MCF 10A (cell line): ENCODE data around the gene ITGA3. TPM values are rescaled to one million over a fixed set of nuclear protein-coding genes. Genes with fewer than 3 reads are reported as not detected.
A peak's percentile ranks its signal among the peaks of the same experiment; 100 is the strongest.

ENCODE experiments used
- BruUV-seq: library from RNA; stranded (reverse); fragments of 400-500 nt; replicated peaks from 2 replicates; lab custom pipeline; 2021; lab: Mats Ljungman, UMichigan
- CTCF ChIA-PET: fragments of 300-600 bp; sonication (Branson Sonifier 250); formaldehyde crosslinking; extraction: SDS; loops from one replicate; lab custom pipeline; 2021; ENCODE audit warnings: antibody characterized with exemption, inconsistent platforms; lab: Yijun Ruan, JAX
- POLR2A ChIA-PET: fragments of 300-600, 350-650 bp; sonication (Branson Sonifier 250); formaldehyde crosslinking; extraction: SDS; loops from one replicate; lab custom pipeline; 2020; ENCODE audit warnings: antibody characterized with exemption, inconsistent platforms; lab: Yijun Ruan, JAX
- DNase-seq: peaks from one replicate; pipeline ENCODE4 v3.0.0-alpha.2; 2018; ENCODE audit not compliant: unreplicated experiment
- H3K27ac Mint-ChIP-seq: one replicate; pipeline ENCODE4 v1.8.0; 2022; ENCODE audit warnings: mild to moderate bottlenecking, low read depth, mixed read lengths; ENCODE audit not compliant: unreplicated experiment
- H3K27me3 Mint-ChIP-seq: one replicate; pipeline ENCODE4 v1.8.0; 2022; ENCODE audit warnings: mixed read lengths; ENCODE audit not compliant: insufficient read depth, unreplicated experiment
- H3K36me3 Mint-ChIP-seq: one replicate; pipeline ENCODE4 v1.8.0; 2022; ENCODE audit warnings: mild to moderate bottlenecking, moderate library complexity, mixed read lengths; ENCODE audit not compliant: insufficient read depth, unreplicated experiment
- H3K4me1 Mint-ChIP-seq: one replicate; pipeline ENCODE4 v1.8.0; 2022; ENCODE audit warnings: mixed read lengths; ENCODE audit not compliant: insufficient read depth, unreplicated experiment
- H3K4me3 Mint-ChIP-seq: one replicate; pipeline ENCODE4 v1.8.0; 2022; ENCODE audit warnings: mild to moderate bottlenecking, moderate library complexity, mixed read lengths; ENCODE audit not compliant: unreplicated experiment
- H3K9me3 Mint-ChIP-seq: one replicate; pipeline ENCODE4 v1.8.0; 2022; ENCODE audit warnings: mixed read lengths; ENCODE audit not compliant: unreplicated experiment
- intact Hi-C: fragments of 100-400 bp; cut with micrococcal nuclease; formaldehyde crosslinking; loops from 2 replicates; pipeline ENCODE4 v1.14.1; 2022
- total RNA-seq: library from RNA; stranded (reverse); gene quantifications from 2 replicates; pipeline ENCODE4 v1.2.3, GENCODE V29; 2022
- TF ChIP-seq, protein P1 (sequence below): fragments of 200-600 bp; IDR thresholded peaks from one replicate; pipeline ENCODE4 v1.8.0; 2022; ENCODE audit warnings: antibody characterized with exemption, mild to moderate bottlenecking; ENCODE audit not compliant: unreplicated experiment

ITGA3 gene
- total RNA-seq, 1 experiment from 2014 or later, result 588 TPM

GRCh38 chr17:50056217-50056960 lies 479 bp downstream of the ITGA3 start:
- CTCF ChIA-PET, result interaction anchor here (0.6 to 7.1 kb wide), 11 partner anchors 8 to 59 kb away, joined by 3 to 72 read pairs (median 5); no protein-coding TSS in a partner anchor
- TF ChIP-seq, protein P1, sequence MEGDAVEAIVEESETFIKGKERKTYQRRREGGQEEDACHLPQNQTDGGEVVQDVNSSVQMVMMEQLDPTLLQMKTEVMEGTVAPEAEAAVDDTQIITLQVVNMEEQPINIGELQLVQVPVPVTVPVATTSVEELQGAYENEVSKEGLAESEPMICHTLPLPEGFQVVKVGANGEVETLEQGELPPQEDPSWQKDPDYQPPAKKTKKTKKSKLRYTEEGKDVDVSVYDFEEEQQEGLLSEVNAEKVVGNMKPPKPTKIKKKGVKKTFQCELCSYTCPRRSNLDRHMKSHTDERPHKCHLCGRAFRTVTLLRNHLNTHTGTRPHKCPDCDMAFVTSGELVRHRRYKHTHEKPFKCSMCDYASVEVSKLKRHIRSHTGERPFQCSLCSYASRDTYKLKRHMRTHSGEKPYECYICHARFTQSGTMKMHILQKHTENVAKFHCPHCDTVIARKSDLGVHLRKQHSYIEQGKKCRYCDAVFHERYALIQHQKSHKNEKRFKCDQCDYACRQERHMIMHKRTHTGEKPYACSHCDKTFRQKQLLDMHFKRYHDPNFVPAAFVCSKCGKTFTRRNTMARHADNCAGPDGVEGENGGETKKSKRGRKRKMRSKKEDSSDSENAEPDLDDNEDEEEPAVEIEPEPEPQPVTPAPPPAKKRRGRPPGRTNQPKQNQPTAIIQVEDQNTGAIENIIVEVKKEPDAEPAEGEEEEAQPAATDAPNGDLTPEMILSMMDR, result peak; percentile 35
- intact Hi-C loops, result no loop called here
- peak; percentile 68 for DNase-seq
- BruUV-seq, result TSS peak; percentile 24
- H3K27ac Mint-ChIP-seq, result peak overlapping the region; percentile 95
- peak overlapping the region; percentile 80 for H3K4me3 Mint-ChIP-seq
- peaks cover 64% of the 10 kb centered on the region for H3K4me1 Mint-ChIP-seq
- no peaks in the 10 kb centered on the region for H3K9me3 Mint-ChIP-seq
- POLR2A ChIA-PET, result interaction anchor here (0.6 to 8.2 kb wide), 18 partner anchors 9 to 499 kb away, joined by 3 to 329 read pairs (median 8); partner anchors contain the start of gene PDK2
- H3K36me3 Mint-ChIP-seq, result peaks cover 28% of the 10 kb centered on the region
- no peaks in the 10 kb centered on the region for H3K27me3 Mint-ChIP-seq

DNA sequence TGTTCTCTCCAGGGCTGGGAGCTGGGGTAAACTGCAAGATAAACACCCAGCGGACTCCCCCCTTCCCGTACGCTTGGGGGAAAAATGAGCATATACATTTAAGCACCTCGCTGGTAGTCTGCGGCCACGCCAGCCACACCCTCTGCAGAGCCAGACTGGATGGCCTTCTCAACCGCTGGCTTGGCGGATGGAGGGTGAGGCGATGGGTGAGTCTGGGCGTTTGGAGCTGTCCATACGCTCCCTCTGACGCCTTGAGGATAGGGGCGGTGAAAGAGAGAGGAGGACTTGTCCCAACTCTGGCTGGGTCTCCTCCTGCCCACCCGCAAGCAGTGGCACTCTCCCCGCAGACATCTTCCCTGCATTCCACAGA lies 1.0 kb downstream of the ITGA3 start:
- intact Hi-C loops, result no loop called here
- peaks cover 64% of the 10 kb centered on the region for H3K4me1 Mint-ChIP-seq

DNA sequence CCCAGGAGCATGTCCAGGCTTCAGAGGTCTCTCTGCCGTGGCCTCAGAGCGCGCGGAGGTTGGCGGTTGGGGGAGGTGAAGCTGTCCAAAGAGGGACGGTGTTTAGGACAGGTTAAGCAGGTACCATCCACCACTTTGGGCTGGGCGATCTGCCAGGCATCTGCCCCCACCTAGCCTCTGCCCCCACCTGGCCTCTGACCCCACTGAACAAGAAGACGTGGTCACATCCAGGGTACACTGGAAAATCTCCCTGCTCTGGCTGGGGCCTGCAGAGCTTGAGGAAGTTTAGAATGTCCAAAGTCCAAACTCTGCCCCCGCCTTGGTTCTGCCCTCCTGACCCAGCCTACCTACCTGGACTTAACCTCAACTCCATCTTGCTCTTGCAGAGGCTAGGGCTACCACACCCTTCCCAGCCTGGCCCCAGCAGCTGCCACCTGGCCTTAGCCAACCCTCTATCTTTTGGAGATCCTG lies 1.6 kb downstream of the ITGA3 start:
- intact Hi-C loops, result no loop called here

More for the DNA sequence above, 1.0 kb downstream of the ITGA3 start:
- Mint-ChIP-seq H3K27ac (peak overlapping the region; percentile 95), H3K36me3 (peaks cover 32% of the 10 kb centered on the region), H3K9me3 (no peaks in the 10 kb centered on the region), H3K27me3 (no peaks in the 10 kb centered on the region), H3K4me3 (peak overlapping the region; percentile 80)
- peak; percentile 57 for DNase-seq
- TF ChIP-seq, protein P1, result no peak
- BruUV-seq, result no TSS peak
- CTCF ChIA-PET, result interaction anchor here (0.7 to 7.1 kb wide), 11 partner anchors 8 to 122 kb away, joined by 3 to 72 read pairs (median 5); no protein-coding TSS in a partner anchor
- POLR2A ChIA-PET, result interaction anchor here (0.9 to 8.2 kb wide), 15 partner anchors 9 to 121 kb away, joined by 3 to 329 read pairs (median 9); partner anchors contain the start of gene PDK2

More for the DNA sequence above, 1.6 kb downstream of the ITGA3 start:
- Mint-ChIP-seq H3K4me1 (peaks cover 63% of the 10 kb centered on the region), H3K27ac (peak overlapping the region; percentile 95), H3K36me3 (peaks cover 32% of the 10 kb centered on the region), H3K9me3 (no peaks in the 10 kb centered on the region), H3K27me3 (no peaks in the 10 kb centered on the region), H3K4me3 (peak overlapping the region; percentile 80)
- BruUV-seq, result no TSS peak
- DNase-seq, result no peak
- CTCF ChIA-PET, result interaction anchor here (0.7 to 7.1 kb wide), 9 partner anchors 16 to 232 kb away, joined by 3 to 72 read pairs (median 5); no protein-coding TSS in a partner anchor
- POLR2A ChIA-PET, result interaction anchor here (0.9 to 8.2 kb wide), 12 partner anchors 9 to 121 kb away, joined by 3 to 329 read pairs (median 16); partner anchors contain the start of gene PDK2
- TF ChIP-seq, protein P1, result no peak
